Stomach (tissue), 4 donors: ENCODE measurements around the gene DLX4.

Experiments used
- CTCF ChIP-seq, 7 experiments: fragments of 450-650 bp in 4 of 7; fragments of 200-600 bp in 3 of 7; sonication (generic) in 3 of 7; IDR thresholded peaks; one replicate each; pipeline ENCODE4 v1.5.1; 2016 to 2019; ENCODE audit warnings: antibody characterized with exemption in 7 of 7, control low read depth in 2 of 7, mild to moderate bottlenecking in 1 of 7
- EP300 ChIP-seq: sonication (generic); formaldehyde crosslinking; IDR thresholded peaks from one replicate; pipeline ENCODE4 v1.6.1; 2017; ENCODE audit warnings: antibody characterized with exemption
- POLR2A ChIP-seq, 4 donors: fragments of 450-650 bp; IDR thresholded peaks; one replicate each; pipeline ENCODE4 v1.6.1; 2016; ENCODE audit warnings: antibody characterized with exemption in 4 of 4, control low read depth in 2 of 4, mild to moderate bottlenecking in 1 of 4, moderate library complexity in 1 of 4

GRCh38 chr17:49990331-49990730 lies 21.3 kb downstream of the DLX4 start:
- TF ChIP-seq CTCF (IDR thresholded peaks at IDR 0.05) (no peak), POLR2A (IDR thresholded peaks at IDR 0.05) (no peak), EP300 (no peak)
